NT2/D1 (cell line): ENCODE data around the gene MBNL2.

ENCODE experiments used
- DNase-seq: peaks from one replicate; pipeline ENCODE4 v3.0.0-alpha.2; 2011; ENCODE audit warnings: low read depth, low spot score
- H3K27me3 ChIP-seq: 2 replicates; pipeline ENCODE4 v1.6.0; 2011; ENCODE audit warnings: mild to moderate bottlenecking; ENCODE audit not compliant: insufficient read length, insufficient read depth
- H3K36me3 ChIP-seq: 2 replicates; pipeline ENCODE4 v1.6.1; 2011; ENCODE audit warnings: mild to moderate bottlenecking, low read length, mixed read lengths; ENCODE audit not compliant: insufficient read depth, insufficient read length
- H3K4me1 ChIP-seq: 2 replicates; pipeline ENCODE4 v1.5.1; 2011; ENCODE audit not compliant: insufficient read depth, insufficient read length
- H3K4me3 ChIP-seq: 2 replicates; pipeline ENCODE4 v1.5.1; 2011; ENCODE audit warnings: low read depth; ENCODE audit not compliant: insufficient read length
- H3K9ac ChIP-seq: 2 replicates; pipeline ENCODE4 v1.6.0; 2011; ENCODE audit warnings: low read depth; ENCODE audit not compliant: insufficient read length
- H3K9me3 ChIP-seq: 2 replicates; pipeline ENCODE4 v1.5.1; 2011; ENCODE audit warnings: mild to moderate bottlenecking, low read length; ENCODE audit not compliant: insufficient read depth
- SUZ12 ChIP-seq: IDR thresholded peaks from 2 replicates; pipeline ENCODE4 v1.6.1; 2011; ENCODE audit not compliant: insufficient read length, insufficient read depth; ENCODE audit errors: extremely low read depth
- YY1 ChIP-seq: IDR thresholded peaks from 2 replicates; pipeline ENCODE4 v1.6.1; 2011; ENCODE audit not compliant: insufficient read length, insufficient read depth
- ZNF274 ChIP-seq: IDR thresholded peaks from 2 replicates; pipeline ENCODE4 v1.6.1; 2011; ENCODE audit warnings: mild to moderate bottlenecking, low read depth, low read length

Gene MBNL2

GRCh38 chr13:97330448-97330847, 108.3 kb downstream of the MBNL2 start:
- Histone ChIP-seq H3K9me3 (no peaks in the 10 kb centered on the region), H3K36me3 (no peaks in the 10 kb centered on the region), H3K27me3 (no peaks in the 10 kb centered on the region), H3K4me3 (no peak overlapping the region), H3K9ac (no peak overlapping the region), H3K4me1 (no peaks in the 10 kb centered on the region)
- no peak for DNase-seq
- TF ChIP-seq YY1 (no peak), ZNF274 (no peak)

- TF ChIP-seq ZNF274: no peak
- TF ChIP-seq SUZ12: no peak
- TF ChIP-seq YY1: no peak
- Histone ChIP-seq H3K4me1 (no peaks in the 10 kb centered on the region), H3K27me3 (no peaks in the 10 kb centered on the region), H3K9me3 (no peaks in the 10 kb centered on the region), H3K4me3 (no peak overlapping the region), H3K9ac (no peak overlapping the region), H3K36me3 (no peaks in the 10 kb centered on the region)
- no peak for DNase-seq
Observed at GRCh38 chr13:97332742-97333141, 110.6 kb downstream of the MBNL2 start.

GRCh38 chr13:97333983-97334382, 111.8 kb downstream of the MBNL2 start:
- H3K4me1 ChIP-seq: no peaks in the 10 kb centered on the region
- no peak for TF ChIP-seq YY1
- no peak for TF ChIP-seq ZNF274
- no peak for TF ChIP-seq SUZ12
- H3K27me3 ChIP-seq: no peaks in the 10 kb centered on the region
- H3K9ac ChIP-seq: no peak overlapping the region
- no peaks in the 10 kb centered on the region for H3K36me3 ChIP-seq
- H3K4me3 ChIP-seq: no peak overlapping the region
- no peaks in the 10 kb centered on the region for H3K9me3 ChIP-seq
- DNase-seq: no peak

- H3K9me3 ChIP-seq: no peaks in the 10 kb centered on the region
- H3K4me1 ChIP-seq: no peaks in the 10 kb centered on the region
- no peak for DNase-seq
- no peak overlapping the region for H3K4me3 ChIP-seq
- no peaks in the 10 kb centered on the region for H3K36me3 ChIP-seq
- no peak overlapping the region for H3K9ac ChIP-seq
- H3K27me3 ChIP-seq: no peaks in the 10 kb centered on the region
- no peak for TF ChIP-seq SUZ12
- no peak for TF ChIP-seq YY1
- TF ChIP-seq ZNF274: no peak
Observed at GRCh38 chr13:97334690-97335089, 112.6 kb downstream of the MBNL2 start.

- Histone ChIP-seq H3K9ac (no peak overlapping the region), H3K4me3 (no peak overlapping the region)
Observed at GRCh38 chr13:97335488-97336134, 113.5 kb downstream of the MBNL2 start.

GRCh38 chr13:97337985-97338499, 115.9 kb downstream of the MBNL2 start:
- no peak overlapping the region for H3K4me3 ChIP-seq
- DNase-seq: no peak
- no peaks in the 10 kb centered on the region for H3K27me3 ChIP-seq
- no peak overlapping the region for H3K9ac ChIP-seq
- TF ChIP-seq SUZ12: no peak
- TF ChIP-seq ZNF274: no peak
- TF ChIP-seq YY1: no peak
- no peaks in the 10 kb centered on the region for H3K9me3 ChIP-seq
- H3K4me1 ChIP-seq: no peaks in the 10 kb centered on the region
- no peaks in the 10 kb centered on the region for H3K36me3 ChIP-seq

More at GRCh38 chr13:97335488-97336134, 113.5 kb downstream of the MBNL2 start:
- TF ChIP-seq YY1 (no peak), SUZ12 (no peak), ZNF274 (no peak)
- Histone ChIP-seq H3K4me1 (no peaks in the 10 kb centered on the region), H3K27me3 (no peaks in the 10 kb centered on the region), H3K36me3 (no peaks in the 10 kb centered on the region), H3K9me3 (no peaks in the 10 kb centered on the region)
- DNase-seq: no peak

- Histone ChIP-seq H3K9me3 (no peaks in the 10 kb centered on the region), H3K36me3 (no peaks in the 10 kb centered on the region), H3K4me1 (no peaks in the 10 kb centered on the region), H3K27me3 (no peaks in the 10 kb centered on the region), H3K9ac (no peak overlapping the region), H3K4me3 (no peak overlapping the region)
- no peak for DNase-seq
- TF ChIP-seq YY1 (no peak), SUZ12 (no peak), ZNF274 (no peak)
Observed at GRCh38 chr13:97338571-97338970, 116.4 kb downstream of the MBNL2 start.
